NCI-H2081 (cell line): ENCODE measurements around the gene NPPC.
"Not testable (repeated sequence)": the region's sequence is repeated elsewhere in the genome, so short reads cannot be mapped to it uniquely, and the experiment has no call there.

Source experiments
- DNase-seq, 2 experiments: peaks; one replicate each; lab custom pipeline; 2025; lab: John Stamatoyannopoulos, UW

NPPC gene

DNA sequence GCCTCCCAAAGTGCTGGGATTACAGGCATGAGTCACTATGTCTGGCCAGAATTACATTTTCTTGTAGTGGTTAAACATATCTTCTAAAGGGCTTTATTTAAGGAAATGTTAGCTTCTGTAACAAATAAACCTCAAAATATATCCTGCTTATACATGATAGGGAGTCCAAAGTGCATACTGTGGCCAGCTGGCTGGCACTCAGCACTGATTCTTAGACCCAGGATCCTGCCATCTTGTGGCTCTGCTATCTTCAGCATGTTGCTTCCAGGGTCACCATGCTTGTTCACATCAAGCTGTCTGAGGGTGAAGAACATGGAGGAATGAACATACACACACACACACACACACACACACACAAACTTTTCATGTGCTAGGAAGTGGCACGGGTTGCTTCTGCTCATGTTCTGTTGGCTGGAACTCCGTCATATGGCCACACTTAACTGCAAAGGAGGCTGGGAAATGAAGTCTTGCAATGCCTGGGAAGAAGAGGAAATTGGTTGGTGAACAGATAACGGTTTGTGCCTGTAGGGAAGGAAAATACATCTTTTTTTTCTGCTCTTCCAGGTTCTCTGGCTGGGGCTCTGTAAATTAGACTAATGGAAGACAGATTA is 40.0 kb downstream of the NPPC start:
- DNase-seq, result no peak

DNA sequence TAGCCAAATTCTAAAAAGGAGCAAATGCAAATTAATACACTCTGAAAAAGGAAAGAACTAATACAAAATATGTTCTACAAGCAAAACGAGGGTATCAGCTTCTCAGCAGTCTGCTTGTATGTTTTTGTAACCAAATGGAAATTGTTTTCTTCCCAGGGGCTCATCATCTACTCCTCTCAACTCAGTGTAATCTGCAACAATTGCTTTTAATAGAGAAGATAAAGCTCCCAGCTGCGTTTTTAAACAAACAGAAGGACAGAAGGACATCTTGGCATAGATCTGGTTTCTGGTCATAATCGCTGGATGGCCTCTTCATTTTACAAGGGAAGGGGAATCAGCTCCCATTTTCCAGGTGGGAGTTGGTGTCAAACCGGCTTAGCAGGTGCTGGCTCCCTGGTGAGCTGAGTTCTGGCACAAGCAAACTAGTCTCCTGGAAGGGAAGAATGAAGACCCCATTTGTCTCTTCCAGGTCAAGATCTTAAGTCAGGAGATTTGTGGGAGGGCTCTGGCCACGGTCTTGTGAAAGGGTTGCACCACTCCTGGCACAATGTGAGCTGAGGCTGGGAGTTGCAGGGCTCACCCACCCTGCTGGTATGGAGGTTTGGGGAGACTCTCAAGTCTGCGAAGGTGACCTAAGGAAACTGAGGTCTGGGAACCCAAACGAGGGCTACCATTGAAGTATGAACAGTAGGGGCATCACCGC is 41.6 kb downstream of the NPPC start:
- DNase-seq, result peak in 1 of 2 experiments; percentile 36

DNA sequence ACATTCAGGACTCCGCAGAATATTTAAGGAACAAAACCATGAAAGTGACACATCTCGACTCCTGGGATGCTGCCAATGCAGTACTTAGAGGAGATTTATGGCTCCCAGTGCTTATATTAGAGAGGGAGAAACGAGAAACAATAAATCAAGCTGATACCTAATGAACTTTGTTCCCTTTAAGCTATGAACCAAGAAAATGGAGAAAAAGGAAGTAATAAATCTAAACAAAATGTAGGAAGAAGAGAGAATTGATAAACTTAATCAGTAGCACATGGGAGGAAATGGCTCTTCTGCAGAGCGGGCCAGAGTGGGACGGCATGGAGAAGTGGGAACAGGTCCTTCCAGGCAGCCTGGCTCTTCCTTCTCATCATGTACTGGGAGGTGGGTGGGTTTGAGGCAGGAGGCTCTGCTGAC is 42.7 kb downstream of the NPPC start:
- no peak for DNase-seq

DNA sequence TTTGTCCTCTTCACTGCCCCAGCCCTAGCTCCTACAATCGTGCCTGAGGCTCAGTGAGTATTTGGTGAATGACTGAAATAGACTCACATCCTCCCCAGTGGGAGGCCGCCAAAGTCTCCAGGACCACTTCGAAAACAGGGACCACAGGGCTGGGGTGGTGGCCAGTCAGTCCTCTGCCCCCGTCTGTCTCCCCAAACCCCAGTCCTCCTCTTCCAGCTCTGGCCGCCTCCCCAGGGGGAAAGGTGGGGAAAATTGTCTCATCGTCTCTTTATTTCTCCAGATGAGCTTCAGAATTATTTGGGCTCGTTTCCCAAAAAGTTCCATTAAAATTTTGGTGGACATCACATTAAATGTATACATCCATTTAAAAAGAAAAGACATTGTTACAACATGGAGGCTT is 43.5 kb downstream of the NPPC start:
- DNase-seq, result no peak

DNA sequence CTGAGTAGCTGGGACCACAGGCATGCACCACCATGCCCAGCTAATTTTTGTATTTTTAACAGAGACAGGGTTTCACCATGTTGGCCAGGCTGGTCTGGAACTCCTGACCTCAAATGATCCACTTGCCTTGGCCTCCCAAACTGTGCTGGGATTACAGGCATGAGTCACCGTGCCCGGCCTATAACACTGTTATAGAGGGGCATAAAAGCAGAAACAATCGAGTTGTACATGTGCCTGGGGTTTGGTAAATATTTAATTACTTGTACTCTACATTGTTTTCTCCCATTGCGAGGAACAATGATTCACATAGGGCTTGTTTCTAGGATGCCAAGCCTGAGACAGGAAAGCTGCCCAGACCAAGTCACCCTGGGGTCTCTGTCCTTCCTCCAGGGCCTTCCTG is 45.8 kb downstream of the NPPC start:
- DNase-seq, result not testable (repeated sequence)

DNA sequence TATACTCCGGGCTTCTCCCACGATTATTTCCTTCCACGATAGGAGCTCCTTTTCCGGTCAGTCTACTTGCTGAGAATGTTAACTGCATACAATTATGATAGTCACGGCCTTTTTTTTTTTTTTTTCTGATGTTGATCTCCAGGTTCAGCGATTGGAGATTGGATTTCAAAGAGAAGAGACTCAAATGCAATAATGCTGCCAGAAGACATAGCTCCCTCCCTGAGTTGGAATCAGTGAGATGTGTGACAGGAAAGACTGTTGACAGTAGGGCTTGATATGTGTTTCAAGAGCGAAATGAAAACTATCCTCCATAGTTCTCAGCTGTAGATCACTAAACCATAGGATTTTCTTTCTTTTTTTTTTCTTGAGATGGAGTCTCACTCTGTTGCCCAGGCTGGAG is 47.0 kb downstream of the NPPC start:
- DNase-seq, result no peak

DNA sequence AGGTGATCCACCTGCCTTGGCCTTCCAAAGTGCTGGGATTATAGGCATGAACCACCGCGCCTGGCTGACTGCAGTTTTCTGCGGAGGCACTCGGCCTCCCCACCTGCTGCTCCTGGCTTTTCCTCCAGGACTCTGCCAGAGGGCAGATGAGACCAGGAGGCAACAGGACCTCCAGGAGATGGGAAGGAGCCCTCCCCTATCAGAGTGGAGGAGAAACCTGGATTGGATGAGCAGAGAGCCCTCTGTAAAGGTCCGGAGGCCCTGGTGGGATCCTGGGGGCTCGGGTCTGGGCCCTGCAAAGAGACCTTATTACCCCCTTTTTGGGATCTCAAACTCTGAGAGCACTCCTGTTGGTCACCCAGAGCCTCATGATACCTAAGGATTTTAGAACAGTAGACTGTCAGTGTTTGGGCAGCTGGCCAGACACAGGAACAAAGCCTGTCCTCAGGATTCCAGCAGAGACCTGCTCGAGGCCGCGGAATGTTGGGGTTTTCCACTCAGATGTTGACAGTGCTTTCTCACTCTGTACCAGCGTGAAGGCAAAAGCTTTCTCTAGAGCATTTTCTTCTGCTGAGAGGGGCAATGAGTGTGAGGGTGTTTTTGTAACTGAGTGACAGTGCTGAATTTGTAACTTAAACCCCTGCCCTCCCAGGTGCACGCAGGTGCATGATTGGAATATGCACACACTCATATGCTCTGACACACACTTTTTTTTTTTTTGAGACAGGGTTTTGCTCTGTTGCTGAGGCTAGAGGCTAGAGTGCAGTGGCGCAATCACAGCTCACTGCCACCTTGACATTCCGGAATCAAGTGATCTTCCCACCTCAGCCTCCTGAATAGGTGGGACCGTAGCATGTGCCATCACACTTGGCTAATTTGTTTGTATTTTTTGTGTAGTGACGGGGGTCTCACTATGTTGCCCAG is 48.4 kb downstream of the NPPC start:
- no peak for DNase-seq

DNA sequence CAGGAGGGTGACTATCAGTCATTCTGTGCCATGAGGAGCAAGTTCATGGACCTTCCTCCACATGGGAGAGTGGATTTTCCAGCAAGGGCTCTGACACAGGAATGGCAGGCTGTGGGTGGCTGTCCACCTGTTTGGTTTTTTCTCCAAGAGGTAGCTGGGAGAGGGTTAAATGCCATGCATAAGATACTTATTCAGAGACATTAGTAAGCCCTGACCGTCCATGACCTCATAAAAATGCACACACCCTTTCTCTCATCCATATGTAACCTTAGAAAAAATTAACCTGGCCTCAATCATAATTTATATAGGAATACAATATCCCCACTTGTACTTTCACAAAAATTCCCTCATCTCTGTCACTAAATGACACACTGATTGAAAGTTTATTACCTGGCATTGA is 51.3 kb downstream of the NPPC start:
- DNase-seq, result no peak
